Endothelial cell (in vitro differentiated cells): Measurements from ENCODE around the gene KLRB1. TPM values are rescaled to one million over a fixed set of nuclear protein-coding genes. Genes with fewer than 3 reads are reported as not detected.
"Not testable (repeated sequence)": the region's sequence is repeated elsewhere in the genome, so short reads cannot be mapped to it uniquely, and the experiment has no call there.

Experiments
- DNase-seq: peaks from one replicate; pipeline ENCODE4 v3.0.0; 2021; ENCODE audit warnings: low spot score
- H3K27ac Mint-ChIP-seq: one replicate; pipeline ENCODE4 v1.8.0; 2021; ENCODE audit warnings: mixed read lengths, inconsistent platforms; ENCODE audit not compliant: unreplicated experiment
- H3K27me3 Mint-ChIP-seq: one replicate; pipeline ENCODE4 v1.8.0; 2021; ENCODE audit warnings: mild to moderate bottlenecking, moderate library complexity, mixed read lengths, inconsistent platforms; ENCODE audit not compliant: unreplicated experiment
- H3K36me3 Mint-ChIP-seq: one replicate; pipeline ENCODE4 v1.8.0; 2021; ENCODE audit warnings: mild to moderate bottlenecking, low read depth, mixed read lengths, inconsistent platforms; ENCODE audit not compliant: unreplicated experiment
- H3K4me1 Mint-ChIP-seq: one replicate; pipeline ENCODE4 v1.8.0; 2021; ENCODE audit warnings: mild to moderate bottlenecking, mixed read lengths, inconsistent platforms; ENCODE audit not compliant: unreplicated experiment
- H3K4me3 Mint-ChIP-seq: one replicate; pipeline ENCODE4 v1.8.0; 2021; ENCODE audit warnings: mild to moderate bottlenecking, mixed read lengths, inconsistent platforms; ENCODE audit not compliant: unreplicated experiment
- H3K9me3 Mint-ChIP-seq: one replicate; pipeline ENCODE4 v1.8.0; 2021; ENCODE audit warnings: mixed read lengths, inconsistent platforms; ENCODE audit not compliant: unreplicated experiment
- total RNA-seq: library from RNA; stranded (reverse); fragmentation: NEBNext Ultra II Directional; extraction: Animal tissue kit (Norgen Biotek cat#: 25700); gene quantifications from one replicate; pipeline ENCODE4 v1.2.1, GENCODE V29; 2021; ENCODE audit not compliant: unreplicated experiment
- TF ChIP-seq, protein P1 (sequence below): fragments of 200-600 bp; sonication (generic); IDR thresholded peaks from one replicate; pipeline ENCODE4 v1.5.0; 2021; ENCODE audit warnings: antibody characterized with exemption; ENCODE audit not compliant: unreplicated experiment

Gene KLRB1
- total RNA-seq, 1 donor from 2014 or later = not detected

DNA sequence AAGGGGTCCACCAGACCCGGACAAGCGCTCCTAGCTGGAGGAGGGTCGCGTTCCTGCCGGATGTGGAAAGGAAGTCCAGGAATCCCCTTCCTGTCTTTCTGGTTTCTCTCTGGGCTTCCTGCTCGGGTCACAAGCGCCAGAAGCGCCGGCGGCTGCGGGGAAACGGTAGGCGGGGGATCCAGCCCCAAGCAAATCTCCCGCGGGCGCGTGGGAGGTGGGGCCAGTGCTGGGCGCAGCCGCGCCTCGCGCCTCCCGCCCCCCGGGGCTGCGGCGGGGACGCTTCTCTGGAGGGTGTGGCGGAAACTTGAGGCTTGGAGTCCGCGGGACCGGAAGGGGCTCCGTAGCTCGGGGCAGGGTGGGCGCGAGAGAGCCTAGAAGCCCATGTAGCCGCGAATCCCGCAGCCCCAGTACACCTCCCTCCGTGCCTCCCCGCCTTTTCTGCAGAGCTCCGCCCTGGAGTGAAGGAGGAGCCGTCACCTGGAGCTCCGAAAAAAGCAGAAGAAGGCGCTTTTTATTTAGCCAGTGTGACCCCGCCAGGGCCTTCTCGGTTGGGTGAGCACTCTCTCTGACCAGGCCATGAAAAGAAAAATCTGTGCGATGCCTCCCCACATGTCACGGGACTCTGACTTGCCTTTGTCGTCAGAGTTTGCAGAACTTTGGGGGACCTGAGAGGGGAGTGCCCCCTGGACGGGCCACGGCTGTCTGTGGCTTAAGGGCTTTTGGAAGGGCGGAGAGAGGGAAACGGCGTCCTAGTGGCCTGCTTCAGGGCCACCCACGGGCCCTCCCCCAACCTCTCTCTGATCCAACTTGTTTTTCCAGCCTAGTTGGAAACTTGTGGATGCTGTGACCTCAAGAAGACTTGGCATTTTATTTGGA lies 40.3 kb upstream of the KLRB1 start:
- Mint-ChIP-seq H3K27ac (peak overlapping the region; percentile 98), H3K4me3 (peak overlapping the region; percentile 92), H3K36me3 (peaks cover 7% of the 10 kb centered on the region), H3K27me3 (peaks cover 7% of the 10 kb centered on the region), H3K4me1 (peaks cover 50% of the 10 kb centered on the region), H3K9me3 (no peaks in the 10 kb centered on the region)
- peak; percentile 76 for DNase-seq
- TF ChIP-seq, protein P1, sequence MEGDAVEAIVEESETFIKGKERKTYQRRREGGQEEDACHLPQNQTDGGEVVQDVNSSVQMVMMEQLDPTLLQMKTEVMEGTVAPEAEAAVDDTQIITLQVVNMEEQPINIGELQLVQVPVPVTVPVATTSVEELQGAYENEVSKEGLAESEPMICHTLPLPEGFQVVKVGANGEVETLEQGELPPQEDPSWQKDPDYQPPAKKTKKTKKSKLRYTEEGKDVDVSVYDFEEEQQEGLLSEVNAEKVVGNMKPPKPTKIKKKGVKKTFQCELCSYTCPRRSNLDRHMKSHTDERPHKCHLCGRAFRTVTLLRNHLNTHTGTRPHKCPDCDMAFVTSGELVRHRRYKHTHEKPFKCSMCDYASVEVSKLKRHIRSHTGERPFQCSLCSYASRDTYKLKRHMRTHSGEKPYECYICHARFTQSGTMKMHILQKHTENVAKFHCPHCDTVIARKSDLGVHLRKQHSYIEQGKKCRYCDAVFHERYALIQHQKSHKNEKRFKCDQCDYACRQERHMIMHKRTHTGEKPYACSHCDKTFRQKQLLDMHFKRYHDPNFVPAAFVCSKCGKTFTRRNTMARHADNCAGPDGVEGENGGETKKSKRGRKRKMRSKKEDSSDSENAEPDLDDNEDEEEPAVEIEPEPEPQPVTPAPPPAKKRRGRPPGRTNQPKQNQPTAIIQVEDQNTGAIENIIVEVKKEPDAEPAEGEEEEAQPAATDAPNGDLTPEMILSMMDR = no peak

DNA sequence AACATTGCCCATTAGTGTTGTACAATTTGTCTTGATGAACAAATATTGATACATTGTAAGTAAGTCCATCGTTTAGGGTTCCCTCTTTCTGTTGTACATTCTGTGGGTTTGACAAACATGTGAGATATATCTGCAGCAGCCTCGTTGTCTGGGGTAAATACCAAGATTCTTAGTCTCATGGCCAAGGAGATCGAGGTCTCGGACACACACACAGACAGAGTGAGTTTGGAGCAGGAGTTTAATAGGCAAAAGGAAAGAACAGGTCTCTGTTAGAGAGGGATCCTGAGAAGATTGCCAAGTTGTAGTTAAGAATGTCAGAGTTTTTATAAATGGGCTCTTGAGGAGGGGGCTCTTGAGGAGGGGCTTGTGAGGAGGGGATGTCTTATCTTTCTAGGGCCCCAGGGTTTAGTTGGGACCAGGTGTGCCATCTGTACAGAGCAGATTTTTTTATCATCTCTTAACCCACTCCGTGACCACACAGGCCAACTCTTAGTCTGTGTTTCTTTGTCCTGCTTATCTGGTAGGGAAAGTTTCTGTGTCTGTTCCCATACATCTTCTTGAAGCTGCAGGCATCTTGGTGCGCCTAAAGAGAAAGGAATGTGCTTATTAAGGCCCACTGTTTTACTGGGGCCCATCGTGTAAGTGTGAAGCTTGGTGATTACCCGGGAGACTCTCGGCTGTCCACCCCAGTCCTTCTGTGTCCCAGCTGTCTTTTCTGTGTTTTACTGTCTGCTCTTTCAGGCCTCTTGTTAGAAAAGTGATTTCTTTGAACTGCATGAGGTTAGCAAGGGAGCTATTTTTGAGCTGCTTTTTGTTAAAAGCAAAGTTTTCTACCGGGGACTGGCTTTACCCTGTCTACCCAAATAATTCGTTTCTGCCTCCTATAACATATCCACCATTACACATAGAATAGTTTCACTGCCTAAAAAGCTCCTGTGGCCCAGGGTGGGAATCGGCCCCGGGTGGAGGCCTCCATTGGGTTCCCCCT lies 39.4 kb upstream of the KLRB1 start:
- H3K27me3 Mint-ChIP-seq = peaks cover 7% of the 10 kb centered on the region
- H3K4me3 Mint-ChIP-seq = peak overlapping the region; percentile 73
- H3K36me3 Mint-ChIP-seq = peaks cover 7% of the 10 kb centered on the region
- H3K4me1 Mint-ChIP-seq = peaks cover 47% of the 10 kb centered on the region
- no peak for DNase-seq
- TF ChIP-seq, protein P1 = no peak
- H3K27ac Mint-ChIP-seq = peak overlapping the region; percentile 98
- no peaks in the 10 kb centered on the region for H3K9me3 Mint-ChIP-seq

DNA sequence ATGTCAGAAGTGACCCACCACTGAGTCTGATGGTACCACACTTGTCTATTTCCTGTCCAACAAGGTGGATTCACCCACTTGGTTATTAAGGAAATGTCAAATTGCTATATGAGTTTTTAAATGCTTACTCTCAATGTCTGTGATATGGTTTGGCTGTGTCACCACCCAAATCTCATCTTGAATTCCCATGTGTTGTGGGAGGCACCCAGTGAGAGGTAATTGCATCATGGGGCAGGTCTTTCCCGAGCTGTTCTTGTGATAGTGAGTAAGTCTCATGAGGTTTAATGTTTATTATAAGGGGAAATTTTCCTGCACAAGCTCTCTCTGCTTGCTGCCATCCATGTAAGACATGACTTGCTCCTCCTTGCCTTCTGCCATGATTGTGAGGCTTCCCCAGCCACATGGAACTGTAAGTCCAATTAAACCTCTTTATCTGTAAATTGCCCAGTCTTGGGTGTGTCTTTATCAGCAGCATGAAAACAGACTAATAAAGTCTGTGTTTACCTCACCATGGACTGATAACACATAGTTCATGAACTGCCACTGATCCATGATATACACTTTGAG lies 37.4 kb upstream of the KLRB1 start:
- H3K4me1 Mint-ChIP-seq = peaks cover 29% of the 10 kb centered on the region
- not testable (repeated sequence) for H3K4me3 Mint-ChIP-seq, H3K27ac Mint-ChIP-seq, DNase-seq, H3K36me3 Mint-ChIP-seq, H3K27me3 Mint-ChIP-seq, H3K9me3 Mint-ChIP-seq

DNA sequence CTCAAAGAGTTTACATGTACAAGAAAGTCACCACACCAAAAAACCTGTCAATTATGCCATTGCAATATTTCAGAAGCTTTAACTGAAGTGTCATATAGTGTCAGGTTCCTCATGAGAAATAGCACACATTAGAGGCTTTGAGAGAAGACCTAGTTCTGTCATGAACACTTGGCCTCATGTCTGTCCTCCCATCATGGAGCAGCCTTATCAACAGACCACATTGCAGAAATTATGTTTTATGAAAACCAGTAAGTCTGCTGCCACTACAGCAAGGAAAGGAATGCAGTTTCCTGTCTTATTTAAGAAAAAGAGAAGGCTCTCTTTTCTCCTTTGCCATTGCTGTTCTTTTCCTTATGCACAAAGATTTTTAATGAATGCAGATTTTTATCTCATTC lies 35.5 kb upstream of the KLRB1 start:
- Mint-ChIP-seq H3K27ac (no peak overlapping the region), H3K9me3 (no peaks in the 10 kb centered on the region), H3K4me3 (no peak overlapping the region), H3K27me3 (peaks cover 2% of the 10 kb centered on the region), H3K4me1 (peaks cover 18% of the 10 kb centered on the region), H3K36me3 (peaks cover 4% of the 10 kb centered on the region)
- TF ChIP-seq, protein P1 = no peak
- no peak for DNase-seq

DNA sequence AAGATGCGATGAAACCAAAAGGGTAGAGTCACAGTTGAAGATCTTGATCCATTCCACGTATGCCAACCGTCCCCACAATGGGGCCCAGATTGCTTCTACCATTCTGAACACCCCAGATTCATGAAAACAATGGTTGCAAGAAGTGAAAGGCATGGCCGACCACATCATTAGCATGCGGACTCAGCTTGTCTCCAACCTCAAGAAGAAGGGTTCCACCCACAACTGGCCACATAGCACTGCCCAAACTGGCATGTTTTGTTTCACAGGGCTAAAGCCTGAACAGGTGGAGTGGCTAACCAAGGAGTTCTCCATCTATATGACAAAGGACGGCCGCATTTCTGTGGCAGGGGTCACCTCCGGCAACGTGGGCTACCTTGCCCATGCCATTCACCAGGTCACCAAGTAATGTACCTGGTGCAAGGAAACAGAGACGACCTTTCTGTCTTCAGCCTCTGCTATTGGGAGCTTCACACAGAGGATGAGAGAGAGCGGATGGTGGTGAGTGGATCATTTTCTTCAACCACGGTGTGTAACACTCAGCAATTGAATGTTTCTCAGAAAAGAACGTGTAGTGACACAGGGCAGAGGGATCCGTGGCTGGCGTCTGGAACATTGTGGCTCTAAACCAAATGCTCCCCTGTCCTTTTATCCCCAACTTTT lies 35.0 kb upstream of the KLRB1 start:
- Mint-ChIP-seq H3K36me3 (peaks cover 4% of the 10 kb centered on the region), H3K4me3 (no peak overlapping the region), H3K27ac (no peak overlapping the region), H3K9me3 (no peaks in the 10 kb centered on the region), H3K27me3 (peaks cover 2% of the 10 kb centered on the region), H3K4me1 (peaks cover 17% of the 10 kb centered on the region)
- DNase-seq = no peak
- TF ChIP-seq, protein P1 = no peak
